GM12878 (cell line): ENCODE measurements around the gene TMEM250. TPM values are rescaled to one million over a fixed set of nuclear protein-coding genes. Genes with fewer than 3 reads are reported as not detected.

Experiments used
- ATAC-seq: fragments of 200-7000 bp; cut with Tn5 transposase; 3 replicates; pipeline ENCODE4 v1.9.1; 2020; ENCODE audit warnings: mild to moderate bottlenecking, moderate library complexity
- BruUV-seq: library from RNA; stranded (reverse); fragments of 400-500 nt; replicated peaks from 2 replicates; lab custom pipeline; 2021; lab: Mats Ljungman, UMichigan
- CTCF ChIA-PET: fragments of 300-600 bp; sonication (Branson Sonifier 250); formaldehyde crosslinking; extraction: SDS; loops from one replicate; lab custom pipeline; 2021; ENCODE audit warnings: inconsistent platforms; lab: Yijun Ruan, JAX
- POLR2A ChIA-PET: fragments of 350-600 bp; formaldehyde crosslinking; extraction: SDS; loops from one replicate; lab custom pipeline; 2021; ENCODE audit warnings: inconsistent platforms; lab: Charles Lee
- RAD21 ChIA-PET: fragments of 300-600 bp; sonication (Branson Sonifier 250); formaldehyde crosslinking; loops from one replicate; lab custom pipeline; 2023; ENCODE audit warnings: antibody characterized with exemption; ENCODE audit not compliant: unreplicated experiment; lab: Charles Lee
- SMC1A ChIA-PET: fragments of 300-600 bp; sonication (Branson Sonifier 250); formaldehyde crosslinking; loops from one replicate; lab custom pipeline; 2023; ENCODE audit not compliant: unreplicated experiment, uncharacterized antibody; lab: Charles Lee
- DNase-seq: peaks from one replicate; pipeline ENCODE4 v3.0.0-alpha.2; 2011; ENCODE audit warnings: low read depth, low spot score
- FAIRE-seq: peaks from 3 replicates; lab custom pipeline; 2011; peaks lifted over from hg19 to GRCh38; lab: Jason Lieb, UNC
- H2AFZ ChIP-seq: 2 replicates; pipeline ENCODE4 v1.6.0; 2011; ENCODE audit warnings: low read depth, low read length, control low read depth; ENCODE audit not compliant: control insufficient read depth
- H3K27ac ChIP-seq: 2 replicates; pipeline ENCODE4 v1.5.1; 2011; ENCODE audit warnings: control low read depth; ENCODE audit not compliant: control insufficient read depth, insufficient read depth
- H3K27me3 ChIP-seq, 2 experiments: replicated peaks in 1 of 2; 2 replicates each; pipeline versions ENCODE4 v1.6.0 to v1.6.1; 2011; ENCODE audit warnings: low read length in 1 of 2; ENCODE audit not compliant: control insufficient read depth in 2 of 2, insufficient read depth in 2 of 2
- H3K36me3 ChIP-seq, 2 experiments: 2 replicates each; pipeline ENCODE4 v1.5.1; 2011; ENCODE audit warnings: low read length in 1 of 2; ENCODE audit not compliant: control insufficient read depth in 2 of 2, insufficient read depth in 2 of 2
- H3K4me1 ChIP-seq: 2 replicates; pipeline ENCODE4 v1.6.1; 2011; ENCODE audit warnings: mild to moderate bottlenecking, low read length, moderate library complexity, mixed read lengths; ENCODE audit not compliant: control insufficient read depth, insufficient read depth
- H3K4me2 ChIP-seq: 2 replicates; pipeline ENCODE4 v1.6.0; 2011; ENCODE audit warnings: control low read depth; ENCODE audit not compliant: control insufficient read depth, insufficient read depth
- H3K4me3 ChIP-seq: fragments of 200-600 bp; sonication (generic); 2 replicates; pipeline ENCODE4 v1.5.1; 2016
- H3K79me2 ChIP-seq: 2 replicates; pipeline ENCODE4 v1.6.0; 2011; ENCODE audit warnings: low read length; ENCODE audit not compliant: control insufficient read depth, insufficient read depth
- H3K9ac ChIP-seq: 2 replicates; pipeline ENCODE4 v1.8.0; 2011; ENCODE audit warnings: low read length, control low read depth, mixed read lengths; ENCODE audit not compliant: control insufficient read depth, insufficient read depth
- H3K9me3 ChIP-seq: replicated peaks from 3 replicates; pipeline ENCODE4 v1.5.1; 2011; ENCODE audit warnings: mild to moderate bottlenecking, low read length; ENCODE audit not compliant: control insufficient read depth, insufficient read depth
- H4K20me1 ChIP-seq: 2 replicates; pipeline ENCODE4 v1.6.0; 2011; ENCODE audit not compliant: control insufficient read depth, insufficient read depth
- ASH2L ChIP-seq: fragments of 300-600, 200-600 bp; sonication (generic); IDR thresholded peaks from 2 replicates; pipeline ENCODE4 v1.6.1; 2017; ENCODE audit warnings: low read depth, mild to moderate bottlenecking, borderline replicate concordance
- BACH1 ChIP-seq: fragments of 450-650 bp; IDR thresholded peaks from 2 replicates; pipeline ENCODE4 v1.6.1; 2017; ENCODE audit warnings: mild to moderate bottlenecking, borderline replicate concordance
- RCOR1 ChIP-seq: conservative IDR thresholded peaks from 2 replicates; pipeline ENCODE4 v1.6.1; 2012; ENCODE audit warnings: low read depth, low read length, improper control_type of control experiment
- RELA ChIP-seq: fragments of 450-650 bp; IDR thresholded peaks from 2 replicates; pipeline ENCODE4 v1.8.0; 2014; ENCODE audit warnings: borderline replicate concordance; ENCODE audit not compliant: partially characterized antibody
- ZNF274 ChIP-seq: IDR thresholded peaks from one replicate; pipeline ENCODE4 v1.8.0; 2011; ENCODE audit not compliant: insufficient read length, insufficient read depth
- whole genome bisulfite sequencing: methylation state at CpG from one replicate; pipeline ENCODE4 v1.1.6; 2016; ENCODE audit warnings: low lambda C conversion rate; ENCODE audit not compliant: insufficient replicate concordance, insufficient coverage; ENCODE audit errors: missing lambda C conversion rate; 5-methylcytosine and 5-hydroxymethylcytosine counted together
- in situ Hi-C: fragments of 300-500 bp; cut with MboI; formaldehyde crosslinking; loops from 9 replicates; pipeline ENCODE4 v1.14.3; 2018; ENCODE audit warnings: mixed read lengths
- intact Hi-C: fragments of 100-400 bp; cut with micrococcal nuclease; formaldehyde crosslinking; loops from one replicate; pipeline ENCODE4 v1.14.2; 2022; ENCODE audit not compliant: unreplicated experiment
- polyA plus RNA-seq, 11 experiments: library from polyadenylated mRNA; depleted of rRNA in 4 of 11; unstranded in 6 of 11; stranded (reverse) in 5 of 11; fragments of >200 nt; fragmentation: Nextera tagmentation in 4 of 11; fragmentation: Illumina TruSeq in 1 of 11; extraction: Ambion mirVana in 4 of 11; extraction: Trizol in 1 of 11; gene quantifications; 1 replicate in 1 of 11; 2 replicates in 10 of 11; pipeline versions ENCODE4 v1.2.1 to v1.2.3, GENCODE V29; 2011 to 2016; ENCODE audit warnings: inconsistent platforms in 2 of 11, missing spikeins in 2 of 11, low read depth in 1 of 11
- total RNA-seq, 4 experiments: library from RNA; depleted of rRNA in 3 of 4; stranded (reverse); fragments of >200 nt in 3 of 4; fragmentation: Illumina TruSeq in 1 of 4; extraction: Trizol in 1 of 4; gene quantifications; 2 replicates each; pipeline versions ENCODE4 v1.2.1 to v1.2.3, GENCODE V29; 2013 to 2021
- TF ChIP-seq, protein P1 (sequence below): fragments of 450-650 bp; IDR thresholded peaks from 2 replicates; pipeline ENCODE4 v1.6.1; 2017; ENCODE audit warnings: antibody characterized with exemption, mild to moderate bottlenecking, moderate library complexity
- TF ChIP-seq, protein P2 (sequence below): fragments of 450-650 bp; IDR thresholded peaks from 2 replicates; pipeline ENCODE4 v1.6.1; 2016; ENCODE audit warnings: mild to moderate bottlenecking
- TF ChIP-seq, protein P3 (sequence below): fragments of 450-650 bp; IDR thresholded peaks from 2 replicates; pipeline ENCODE4 v1.6.1; 2016; ENCODE audit warnings: mild to moderate bottlenecking
- TF ChIP-seq, protein P4 (sequence below): fragments of 450-650 bp; conservative IDR thresholded peaks from 2 replicates; pipeline ENCODE4 v1.6.1; 2017; ENCODE audit warnings: mild to moderate bottlenecking, moderate library complexity

Gene TMEM250
- total and polyA plus RNA-seq, 10 of the 15 experiments (the other 5 are each of a cell fraction or from before 2014, with no cell fraction given) = 0.39 to 39.9 (median 8.5) TPM

DNA sequence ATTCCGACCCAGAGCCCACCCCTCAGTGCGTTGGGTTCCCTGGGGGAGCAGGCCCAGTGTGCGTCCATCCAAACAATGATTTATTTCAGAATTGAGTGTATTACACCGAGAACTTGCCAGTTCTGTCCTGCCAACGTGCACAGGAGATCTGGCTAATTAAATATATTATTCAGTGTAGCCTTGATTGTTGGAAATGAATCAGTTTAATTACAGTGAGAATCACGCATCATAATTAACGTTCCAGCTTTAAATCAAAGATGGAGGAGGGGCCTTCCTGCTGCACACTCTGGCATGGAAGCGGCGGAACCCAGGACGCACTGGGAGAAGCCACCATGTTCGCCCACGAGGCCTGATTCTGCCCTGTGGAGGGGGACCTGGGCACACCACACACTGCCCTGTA is 30.7 kb upstream of the TMEM250 start:
- H3K4me1 ChIP-seq = no peaks in the 10 kb centered on the region
- RAD21 ChIA-PET = no interaction called here
- H3K27ac ChIP-seq = no peak overlapping the region
- TF ChIP-seq ASH2L = no peak
- no peak overlapping the region for H3K4me2 ChIP-seq
- in situ Hi-C loops (no loop called here), intact Hi-C loops (no loop called here)
- no peak for ATAC-seq
- H3K9ac ChIP-seq = no peak overlapping the region
- no peaks in the 10 kb centered on the region for H3K9me3 ChIP-seq
- H2AFZ ChIP-seq = no peak overlapping the region
- POLR2A ChIA-PET = no interaction called here
- CTCF ChIA-PET = interaction anchor here (0.5 kb wide), 1 partner anchor 289 kb away, joined by 3 read pairs; no protein-coding TSS in a partner anchor
- SMC1A ChIA-PET = no interaction called here
- H3K27me3 ChIP-seq = peaks cover 0 to 2% of the 10 kb centered on the region in 2 experiments; a peak in 2 of 4 replicates
- H4K20me1 ChIP-seq = no peaks in the 10 kb centered on the region
- 30% methylated on average over 12 of the region's 12 CpGs for WGBS
- no peaks in the 10 kb centered on the region for H3K36me3 ChIP-seq
- no TSS peak for BruUV-seq
- FAIRE-seq = no peak
- H3K79me2 ChIP-seq = no peaks in the 10 kb centered on the region
- no peak for DNase-seq
- no peak overlapping the region for H3K4me3 ChIP-seq

DNA sequence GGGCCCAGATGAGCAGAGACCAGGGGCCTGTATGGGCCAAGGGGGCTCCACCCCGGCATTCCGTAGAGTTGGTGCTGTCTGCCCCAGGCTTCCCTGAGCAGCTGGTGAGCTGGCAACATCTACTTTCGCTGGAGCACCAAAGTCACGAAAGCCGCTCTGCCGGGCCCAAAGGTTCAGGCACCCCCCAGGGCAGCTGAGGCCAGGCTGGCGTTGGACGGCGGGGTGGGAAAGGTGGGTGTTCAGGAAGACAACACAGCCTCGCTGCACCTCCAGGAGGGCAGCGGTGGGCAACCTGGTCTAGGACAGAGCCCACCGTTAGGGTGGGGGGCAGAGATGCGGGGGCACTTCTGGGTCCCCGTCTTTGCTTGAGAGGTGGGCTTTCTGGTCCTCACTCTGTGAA is 30.1 kb upstream of the TMEM250 start:
- RAD21 ChIA-PET = no interaction called here
- SMC1A ChIA-PET = no interaction called here
- Histone ChIP-seq H3K9ac (no peak overlapping the region), H2AFZ (no peak overlapping the region), H3K4me2 (no peak overlapping the region), H3K9me3 (no peaks in the 10 kb centered on the region), H3K79me2 (no peaks in the 10 kb centered on the region), H3K36me3 (no peaks in the 10 kb centered on the region), H3K27ac (no peak overlapping the region), H3K27me3 (peaks cover 0 to 2% of the 10 kb centered on the region in 2 experiments; a peak in 2 of 4 replicates), H4K20me1 (no peaks in the 10 kb centered on the region), H3K4me3 (no peak overlapping the region), H3K4me1 (no peaks in the 10 kb centered on the region)
- in situ Hi-C loops (no loop called here), intact Hi-C loops (no loop called here)
- FAIRE-seq (no peak), ATAC-seq (no peak), DNase-seq (no peak)
- POLR2A ChIA-PET = no interaction called here
- BruUV-seq = no TSS peak
- CTCF ChIA-PET = interaction anchor here (0.5 kb wide), 1 partner anchor 288 kb away, joined by 3 read pairs; no protein-coding TSS in a partner anchor
- 40% methylated on average over 14 of the region's 14 CpGs for WGBS
- TF ChIP-seq, protein P1, sequence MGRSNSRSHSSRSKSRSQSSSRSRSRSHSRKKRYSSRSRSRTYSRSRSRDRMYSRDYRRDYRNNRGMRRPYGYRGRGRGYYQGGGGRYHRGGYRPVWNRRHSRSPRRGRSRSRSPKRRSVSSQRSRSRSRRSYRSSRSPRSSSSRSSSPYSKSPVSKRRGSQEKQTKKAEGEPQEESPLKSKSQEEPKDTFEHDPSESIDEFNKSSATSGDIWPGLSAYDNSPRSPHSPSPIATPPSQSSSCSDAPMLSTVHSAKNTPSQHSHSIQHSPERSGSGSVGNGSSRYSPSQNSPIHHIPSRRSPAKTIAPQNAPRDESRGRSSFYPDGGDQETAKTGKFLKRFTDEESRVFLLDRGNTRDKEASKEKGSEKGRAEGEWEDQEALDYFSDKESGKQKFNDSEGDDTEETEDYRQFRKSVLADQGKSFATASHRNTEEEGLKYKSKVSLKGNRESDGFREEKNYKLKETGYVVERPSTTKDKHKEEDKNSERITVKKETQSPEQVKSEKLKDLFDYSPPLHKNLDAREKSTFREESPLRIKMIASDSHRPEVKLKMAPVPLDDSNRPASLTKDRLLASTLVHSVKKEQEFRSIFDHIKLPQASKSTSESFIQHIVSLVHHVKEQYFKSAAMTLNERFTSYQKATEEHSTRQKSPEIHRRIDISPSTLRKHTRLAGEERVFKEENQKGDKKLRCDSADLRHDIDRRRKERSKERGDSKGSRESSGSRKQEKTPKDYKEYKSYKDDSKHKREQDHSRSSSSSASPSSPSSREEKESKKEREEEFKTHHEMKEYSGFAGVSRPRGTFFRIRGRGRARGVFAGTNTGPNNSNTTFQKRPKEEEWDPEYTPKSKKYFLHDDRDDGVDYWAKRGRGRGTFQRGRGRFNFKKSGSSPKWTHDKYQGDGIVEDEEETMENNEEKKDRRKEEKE = no peak
- TF ChIP-seq, protein P2, sequence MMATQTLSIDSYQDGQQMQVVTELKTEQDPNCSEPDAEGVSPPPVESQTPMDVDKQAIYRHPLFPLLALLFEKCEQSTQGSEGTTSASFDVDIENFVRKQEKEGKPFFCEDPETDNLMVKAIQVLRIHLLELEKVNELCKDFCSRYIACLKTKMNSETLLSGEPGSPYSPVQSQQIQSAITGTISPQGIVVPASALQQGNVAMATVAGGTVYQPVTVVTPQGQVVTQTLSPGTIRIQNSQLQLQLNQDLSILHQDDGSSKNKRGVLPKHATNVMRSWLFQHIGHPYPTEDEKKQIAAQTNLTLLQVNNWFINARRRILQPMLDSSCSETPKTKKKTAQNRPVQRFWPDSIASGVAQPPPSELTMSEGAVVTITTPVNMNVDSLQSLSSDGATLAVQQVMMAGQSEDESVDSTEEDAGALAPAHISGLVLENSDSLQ = no peak
- TF ChIP-seq ZNF274 (no peak), RELA (no peak), BACH1 (no peak), RCOR1 (no peak)
- TF ChIP-seq, protein P3, sequence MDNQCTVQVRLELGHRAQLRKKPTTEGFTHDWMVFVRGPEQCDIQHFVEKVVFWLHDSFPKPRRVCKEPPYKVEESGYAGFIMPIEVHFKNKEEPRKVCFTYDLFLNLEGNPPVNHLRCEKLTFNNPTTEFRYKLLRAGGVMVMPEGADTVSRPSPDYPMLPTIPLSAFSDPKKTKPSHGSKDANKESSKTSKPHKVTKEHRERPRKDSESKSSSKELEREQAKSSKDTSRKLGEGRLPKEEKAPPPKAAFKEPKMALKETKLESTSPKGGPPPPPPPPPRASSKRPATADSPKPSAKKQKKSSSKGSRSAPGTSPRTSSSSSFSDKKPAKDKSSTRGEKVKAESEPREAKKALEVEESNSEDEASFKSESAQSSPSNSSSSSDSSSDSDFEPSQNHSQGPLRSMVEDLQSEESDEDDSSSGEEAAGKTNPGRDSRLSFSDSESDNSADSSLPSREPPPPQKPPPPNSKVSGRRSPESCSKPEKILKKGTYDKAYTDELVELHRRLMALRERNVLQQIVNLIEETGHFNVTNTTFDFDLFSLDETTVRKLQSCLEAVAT = no peak
- TF ChIP-seq, protein P4, sequence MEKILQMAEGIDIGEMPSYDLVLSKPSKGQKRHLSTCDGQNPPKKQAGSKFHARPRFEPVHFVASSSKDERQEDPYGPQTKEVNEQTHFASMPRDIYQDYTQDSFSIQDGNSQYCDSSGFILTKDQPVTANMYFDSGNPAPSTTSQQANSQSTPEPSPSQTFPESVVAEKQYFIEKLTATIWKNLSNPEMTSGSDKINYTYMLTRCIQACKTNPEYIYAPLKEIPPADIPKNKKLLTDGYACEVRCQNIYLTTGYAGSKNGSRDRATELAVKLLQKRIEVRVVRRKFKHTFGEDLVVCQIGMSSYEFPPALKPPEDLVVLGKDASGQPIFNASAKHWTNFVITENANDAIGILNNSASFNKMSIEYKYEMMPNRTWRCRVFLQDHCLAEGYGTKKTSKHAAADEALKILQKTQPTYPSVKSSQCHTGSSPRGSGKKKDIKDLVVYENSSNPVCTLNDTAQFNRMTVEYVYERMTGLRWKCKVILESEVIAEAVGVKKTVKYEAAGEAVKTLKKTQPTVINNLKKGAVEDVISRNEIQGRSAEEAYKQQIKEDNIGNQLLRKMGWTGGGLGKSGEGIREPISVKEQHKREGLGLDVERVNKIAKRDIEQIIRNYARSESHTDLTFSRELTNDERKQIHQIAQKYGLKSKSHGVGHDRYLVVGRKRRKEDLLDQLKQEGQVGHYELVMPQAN = no peak
